ENCODE data around the gene MRPL4. TPM values are rescaled to one million over a fixed set of nuclear protein-coding genes. Genes with fewer than 3 reads are reported as not detected.

The MRPL4 gene
- total and polyA plus RNA-seq, 2 experiments from 2014 or later = 40.1 to 51.4 TPM

GRCh38 chr19:10219678-10220077 is 32.3 kb upstream of the MRPL4 start:
- Histone ChIP-seq H3K9me3 (ENCODE audit: low read depth) (no peaks in the 10 kb centered on the region), H3K79me2 (peaks cover 21% of the 10 kb centered on the region), H3K4me3 (no peak overlapping the region), H3K9me2 (replicated peaks; ENCODE audit: insufficient read depth) (no peaks in the 10 kb centered on the region), H2AFZ (no peak overlapping the region), H3K27ac (no peak overlapping the region), H3K27me3 (no peaks in the 10 kb centered on the region), H3K36me3 (replicated peaks; ENCODE audit: insufficient read depth, low read depth) (no peaks in the 10 kb centered on the region), H3K4me2 (no peak overlapping the region), H3K4me1 (ENCODE audit: insufficient read depth) (no peaks in the 10 kb centered on the region), H4K20me1 (ENCODE audit: insufficient read depth, poor library complexity, severe bottlenecking) (peaks cover 10% of the 10 kb centered on the region)
- 64% methylated on average over 3 of the region's 3 CpGs for WGBS (ENCODE audit: low lambda C conversion rate, missing lambda C conversion rate)
- TF ChIP-seq EZH2phosphoT487 (IDR thresholded peaks at IDR 0.05; ENCODE audit: low read depth, severe bottlenecking, unreplicated experiment) (no peak), EZH2 (IDR thresholded peaks at IDR 0.05; ENCODE audit: borderline replicate concordance) (no peak), CTCF (IDR thresholded peaks at IDR 0.05; ENCODE audit: poor library complexity) (peak; percentile 25)
- peak; percentile 42 for DNase-seq (ENCODE audit: low spot score)

GRCh38 chr19:10220695-10221094 is 31.3 kb upstream of the MRPL4 start:
- 98% methylated on average over 7 of the region's 7 CpGs for WGBS (ENCODE audit: low lambda C conversion rate, missing lambda C conversion rate)
- Histone ChIP-seq H3K27ac (no peak overlapping the region), H3K4me3 (no peak overlapping the region), H4K20me1 (ENCODE audit: insufficient read depth, poor library complexity, severe bottlenecking) (peaks cover 10% of the 10 kb centered on the region), H3K4me2 (no peak overlapping the region), H3K9me3 (ENCODE audit: low read depth) (no peaks in the 10 kb centered on the region), H3K27me3 (no peaks in the 10 kb centered on the region), H3K79me2 (peaks cover 31% of the 10 kb centered on the region), H2AFZ (no peak overlapping the region), H3K9me2 (replicated peaks; ENCODE audit: insufficient read depth) (no peaks in the 10 kb centered on the region), H3K4me1 (ENCODE audit: insufficient read depth) (no peaks in the 10 kb centered on the region), H3K36me3 (replicated peaks; ENCODE audit: insufficient read depth, low read depth) (no peaks in the 10 kb centered on the region)
- TF ChIP-seq EZH2 (IDR thresholded peaks at IDR 0.05; ENCODE audit: borderline replicate concordance) = no peak
- TF ChIP-seq EZH2phosphoT487 (IDR thresholded peaks at IDR 0.05; ENCODE audit: low read depth, severe bottlenecking, unreplicated experiment) = no peak
- DNase-seq (ENCODE audit: low spot score) = no peak

- Histone ChIP-seq H3K9me2 (replicated peaks; ENCODE audit: insufficient read depth) (no peaks in the 10 kb centered on the region), H2AFZ (no peak overlapping the region), H3K9me3 (ENCODE audit: low read depth) (no peaks in the 10 kb centered on the region), H3K4me1 (ENCODE audit: insufficient read depth) (peaks cover 5% of the 10 kb centered on the region), H3K4me3 (no peak overlapping the region), H3K79me2 (peaks cover 37% of the 10 kb centered on the region), H4K20me1 (ENCODE audit: insufficient read depth, poor library complexity, severe bottlenecking) (peaks cover 10% of the 10 kb centered on the region), H3K36me3 (replicated peaks; ENCODE audit: insufficient read depth, low read depth) (no peaks in the 10 kb centered on the region), H3K27ac (no peak overlapping the region), H3K4me2 (no peak overlapping the region), H3K27me3 (no peaks in the 10 kb centered on the region)
- WGBS (ENCODE audit: low lambda C conversion rate, missing lambda C conversion rate) = 95% methylated on average over 14 of the region's 14 CpGs
- no peak for DNase-seq (ENCODE audit: low spot score)
- no peak for TF ChIP-seq EZH2 (IDR thresholded peaks at IDR 0.05; ENCODE audit: borderline replicate concordance)
- TF ChIP-seq EZH2phosphoT487 (IDR thresholded peaks at IDR 0.05; ENCODE audit: low read depth, severe bottlenecking, unreplicated experiment) = no peak
- no peak for TF ChIP-seq CTCF (IDR thresholded peaks at IDR 0.05; ENCODE audit: poor library complexity)
Measured at GRCh38 chr19:10222201-10222890, 29.7 kb upstream of the MRPL4 start.

GRCh38 chr19:10223488-10224213 is 28.4 kb upstream of the MRPL4 start:
- DNase-seq (ENCODE audit: low spot score) = no peak
- H3K36me3 ChIP-seq (replicated peaks; ENCODE audit: insufficient read depth, low read depth) = no peaks in the 10 kb centered on the region
- no peak overlapping the region for H3K4me3 ChIP-seq
- H3K9me3 ChIP-seq (ENCODE audit: low read depth) = no peaks in the 10 kb centered on the region
- H3K4me1 ChIP-seq (ENCODE audit: insufficient read depth) = peaks cover 10% of the 10 kb centered on the region
- WGBS (ENCODE audit: low lambda C conversion rate, missing lambda C conversion rate) = 94% methylated on average over 24 of the region's 28 CpGs
- no peaks in the 10 kb centered on the region for H3K9me2 ChIP-seq (replicated peaks; ENCODE audit: insufficient read depth)
- peaks cover 10% of the 10 kb centered on the region for H4K20me1 ChIP-seq (ENCODE audit: insufficient read depth, poor library complexity, severe bottlenecking)
- H3K27me3 ChIP-seq = no peaks in the 10 kb centered on the region
- no peak overlapping the region for H3K27ac ChIP-seq
- no peak overlapping the region for H2AFZ ChIP-seq
- H3K4me2 ChIP-seq = no peak overlapping the region
- H3K79me2 ChIP-seq = peaks cover 48% of the 10 kb centered on the region
- TF ChIP-seq EZH2 (IDR thresholded peaks at IDR 0.05; ENCODE audit: borderline replicate concordance) (no peak), CTCF (IDR thresholded peaks at IDR 0.05; ENCODE audit: poor library complexity) (no peak), EZH2phosphoT487 (IDR thresholded peaks at IDR 0.05; ENCODE audit: low read depth, severe bottlenecking, unreplicated experiment) (no peak)

All from hepatocyte (in vitro differentiated cells).